Embryonic facial prominence (tissue), 1 donor: ENCODE data around the gene GCG.
A peak's percentile ranks its signal among the peaks of the same experiment; 100 is the strongest.

Experiments used
- DNase-seq: peaks from one replicate; pipeline ENCODE4 v3.0.0-alpha.2; 2016; ENCODE audit errors: extremely low spot score

GCG gene

GRCh38 chr2:162152147-162152546, at the start of gene GCG:
Gene GCG, minus strand, starts transcription at chr2:162152247. Its CDS starts 3,069 bp downstream, at chr2:162149178.
- no peak for DNase-seq

- no peak for DNase-seq
Observed at GRCh38 chr2:162200636-162201035, 48.6 kb upstream of the GCG start.

- DNase-seq: no peak
Observed at GRCh38 chr2:162199913-162200312, 47.9 kb upstream of the GCG start.

- DNase-seq: no peak
Observed at GRCh38 chr2:162198239-162198638, 46.2 kb upstream of the GCG start.

- no peak for DNase-seq
Observed at GRCh38 chr2:162197069-162197825, 45.2 kb upstream of the GCG start.

GRCh38 chr2:162196638-162197037, 44.6 kb upstream of the GCG start:
- DNase-seq: no peak

- no peak for DNase-seq
Observed at GRCh38 chr2:162188451-162188850, 36.4 kb upstream of the GCG start.

- DNase-seq: no peak
Observed at GRCh38 chr2:162185541-162186232, 33.6 kb upstream of the GCG start.

- DNase-seq: no peak
Observed at GRCh38 chr2:162184821-162185450, 32.9 kb upstream of the GCG start.

GRCh38 chr2:162184359-162184758, 32.3 kb upstream of the GCG start:
- DNase-seq: no peak

GRCh38 chr2:162182395-162182794, 30.3 kb upstream of the GCG start:
- no peak for DNase-seq

GRCh38 chr2:162177301-162177700, 25.3 kb upstream of the GCG start:
- DNase-seq: no peak

- no peak for DNase-seq
Observed at GRCh38 chr2:162175714-162176113, 23.7 kb upstream of the GCG start.

GRCh38 chr2:162174746-162175145, 22.7 kb upstream of the GCG start:
- no peak for DNase-seq

- DNase-seq: no peak
Observed at GRCh38 chr2:162172802-162173370, 20.8 kb upstream of the GCG start.

- DNase-seq: no peak
Observed at GRCh38 chr2:162166745-162167144, 14.7 kb upstream of the GCG start.

- no peak for DNase-seq
Observed at GRCh38 chr2:162166174-162166573, 14.1 kb upstream of the GCG start.

GRCh38 chr2:162164802-162165201, 12.8 kb upstream of the GCG start:
- no peak for DNase-seq

- no peak for DNase-seq
Observed at GRCh38 chr2:162159446-162159845, 7.4 kb upstream of the GCG start.

GRCh38 chr2:162156149-162156548, 4.1 kb upstream of the GCG start:
- no peak for DNase-seq

- DNase-seq: no peak
Observed at GRCh38 chr2:162155093-162155492, 3.0 kb upstream of the GCG start.

GRCh38 chr2:162153608-162154224, 1.7 kb upstream of the GCG start:
- peak; percentile 29 for DNase-seq
